Inflammatory macrophage treated with lipopolysaccharide for 4 hours (primary cell): Measurements from ENCODE around the gene HDAC4.

Source experiments
- DNase-seq: peaks from one replicate; pipeline ENCODE4 v3.0.0-alpha.2; 2020

Gene HDAC4

GRCh38 chr2:239322416-239323086 is 78.3 kb downstream of the HDAC4 start:
- DNase-seq: no peak

- DNase-seq: peak; percentile 22
These were observed 79.0 kb downstream of the HDAC4 start for GRCh38 chr2:239321596-239322415.

GRCh38 chr2:239318790-239319661 is 81.8 kb downstream of the HDAC4 start:
- peak; percentile 82 for DNase-seq

GRCh38 chr2:239318151-239318611 is 82.6 kb downstream of the HDAC4 start:
- DNase-seq: no peak

- peak; percentile 81 for DNase-seq
These were observed 84.0 kb downstream of the HDAC4 start for GRCh38 chr2:239316562-239317465.

GRCh38 chr2:239315308-239315707 is 85.5 kb downstream of the HDAC4 start:
- DNase-seq: no peak

GRCh38 chr2:239313776-239314175 is 87.0 kb downstream of the HDAC4 start:
- DNase-seq: no peak

- DNase-seq: no peak
These were observed 87.8 kb downstream of the HDAC4 start for GRCh38 chr2:239312741-239313667.

GRCh38 chr2:239312081-239312511 is 88.7 kb downstream of the HDAC4 start:
- peak; percentile 43 for DNase-seq

GRCh38 chr2:239311132-239312040 is 89.4 kb downstream of the HDAC4 start:
- DNase-seq: peak; percentile 51

GRCh38 chr2:239310401-239311061 is 90.3 kb downstream of the HDAC4 start:
- no peak for DNase-seq

GRCh38 chr2:239309398-239310245 is 91.2 kb downstream of the HDAC4 start:
- no peak for DNase-seq

GRCh38 chr2:239308661-239309397 is 92.0 kb downstream of the HDAC4 start:
- DNase-seq: peak; percentile 35

GRCh38 chr2:239307921-239308613 is 92.8 kb downstream of the HDAC4 start:
- DNase-seq: no peak

GRCh38 chr2:239307221-239307569 is 93.6 kb downstream of the HDAC4 start:
- DNase-seq: no peak

- DNase-seq: no peak
These were observed 94.3 kb downstream of the HDAC4 start for GRCh38 chr2:239306274-239307220.
